HFFc6 (cell line): ENCODE data around the gene LTBP4. TPM values are rescaled to one million over a fixed set of nuclear protein-coding genes. Genes with fewer than 3 reads are reported as not detected.

Experiments used
- DNase-seq: peaks from one replicate; pipeline ENCODE4 v3.0.0-alpha.2; 2018
- H3K27ac Mint-ChIP-seq: 2 replicates; pipeline ENCODE4 v1.8.0; 2020; ENCODE audit warnings: mild to moderate bottlenecking, mixed read lengths
- H3K27me3 Mint-ChIP-seq: 2 replicates; pipeline ENCODE4 v1.8.0; 2021; ENCODE audit warnings: mild to moderate bottlenecking, moderate library complexity, mixed read lengths; ENCODE audit not compliant: insufficient read depth
- H3K36me3 Mint-ChIP-seq: 2 replicates; pipeline ENCODE4 v1.8.0; 2021; ENCODE audit warnings: low read depth, mixed read lengths
- H3K4me1 Mint-ChIP-seq: 2 replicates; pipeline ENCODE4 v1.8.0; 2020; ENCODE audit warnings: low read depth, mixed read lengths
- H3K4me3 Mint-ChIP-seq: 2 replicates; pipeline ENCODE4 v1.8.0; 2020; ENCODE audit warnings: mild to moderate bottlenecking, moderate library complexity, mixed read lengths
- H3K9me3 Mint-ChIP-seq: 2 replicates; pipeline ENCODE4 v1.8.0; 2020; ENCODE audit warnings: mild to moderate bottlenecking, mixed read lengths
- long read RNA-seq: library from polyadenylated mRNA; unstranded; transcript quantifications from one replicate; pipeline ENCODE4 v2.0.0, GENCODE V29; 2019
- total RNA-seq, 6 experiments: library from RNA; stranded (reverse); fragmentation: NEBNext Ultra II Directional; extraction: Animal tissue kit (Norgen Biotek cat#: 25700); gene quantifications; 2 replicates in 1 of 6; 3 replicates in 5 of 6; pipeline ENCODE4 v1.2.3, GENCODE V29; 2021
- TF ChIP-seq, protein P1 (sequence below): fragments of 200-600 bp; sonication (generic); IDR thresholded peaks from 2 replicates; pipeline ENCODE4 v1.5.0; 2021; ENCODE audit warnings: antibody characterized with exemption, mild to moderate bottlenecking

Gene LTBP4, protein sequence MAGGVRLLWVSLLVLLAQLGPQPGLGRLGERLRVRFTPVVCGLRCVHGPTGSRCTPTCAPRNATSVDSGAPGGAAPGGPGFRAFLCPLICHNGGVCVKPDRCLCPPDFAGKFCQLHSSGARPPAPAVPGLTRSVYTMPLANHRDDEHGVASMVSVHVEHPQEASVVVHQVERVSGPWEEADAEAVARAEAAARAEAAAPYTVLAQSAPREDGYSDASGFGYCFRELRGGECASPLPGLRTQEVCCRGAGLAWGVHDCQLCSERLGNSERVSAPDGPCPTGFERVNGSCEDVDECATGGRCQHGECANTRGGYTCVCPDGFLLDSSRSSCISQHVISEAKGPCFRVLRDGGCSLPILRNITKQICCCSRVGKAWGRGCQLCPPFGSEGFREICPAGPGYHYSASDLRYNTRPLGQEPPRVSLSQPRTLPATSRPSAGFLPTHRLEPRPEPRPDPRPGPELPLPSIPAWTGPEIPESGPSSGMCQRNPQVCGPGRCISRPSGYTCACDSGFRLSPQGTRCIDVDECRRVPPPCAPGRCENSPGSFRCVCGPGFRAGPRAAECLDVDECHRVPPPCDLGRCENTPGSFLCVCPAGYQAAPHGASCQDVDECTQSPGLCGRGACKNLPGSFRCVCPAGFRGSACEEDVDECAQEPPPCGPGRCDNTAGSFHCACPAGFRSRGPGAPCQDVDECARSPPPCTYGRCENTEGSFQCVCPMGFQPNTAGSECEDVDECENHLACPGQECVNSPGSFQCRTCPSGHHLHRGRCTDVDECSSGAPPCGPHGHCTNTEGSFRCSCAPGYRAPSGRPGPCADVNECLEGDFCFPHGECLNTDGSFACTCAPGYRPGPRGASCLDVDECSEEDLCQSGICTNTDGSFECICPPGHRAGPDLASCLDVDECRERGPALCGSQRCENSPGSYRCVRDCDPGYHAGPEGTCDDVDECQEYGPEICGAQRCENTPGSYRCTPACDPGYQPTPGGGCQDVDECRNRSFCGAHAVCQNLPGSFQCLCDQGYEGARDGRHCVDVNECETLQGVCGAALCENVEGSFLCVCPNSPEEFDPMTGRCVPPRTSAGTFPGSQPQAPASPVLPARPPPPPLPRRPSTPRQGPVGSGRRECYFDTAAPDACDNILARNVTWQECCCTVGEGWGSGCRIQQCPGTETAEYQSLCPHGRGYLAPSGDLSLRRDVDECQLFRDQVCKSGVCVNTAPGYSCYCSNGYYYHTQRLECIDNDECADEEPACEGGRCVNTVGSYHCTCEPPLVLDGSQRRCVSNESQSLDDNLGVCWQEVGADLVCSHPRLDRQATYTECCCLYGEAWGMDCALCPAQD (N-terminal part only)
- 10 to 100 TPM; 36.6 to 54.9 (median 51.4) TPM for total RNA-seq
- long read RNA-seq, partial matches to known transcripts, result 8 of 23 reads
- long read RNA-seq, other reads (novel, unspliced or antisense), result 13 of 23 reads

DNA sequence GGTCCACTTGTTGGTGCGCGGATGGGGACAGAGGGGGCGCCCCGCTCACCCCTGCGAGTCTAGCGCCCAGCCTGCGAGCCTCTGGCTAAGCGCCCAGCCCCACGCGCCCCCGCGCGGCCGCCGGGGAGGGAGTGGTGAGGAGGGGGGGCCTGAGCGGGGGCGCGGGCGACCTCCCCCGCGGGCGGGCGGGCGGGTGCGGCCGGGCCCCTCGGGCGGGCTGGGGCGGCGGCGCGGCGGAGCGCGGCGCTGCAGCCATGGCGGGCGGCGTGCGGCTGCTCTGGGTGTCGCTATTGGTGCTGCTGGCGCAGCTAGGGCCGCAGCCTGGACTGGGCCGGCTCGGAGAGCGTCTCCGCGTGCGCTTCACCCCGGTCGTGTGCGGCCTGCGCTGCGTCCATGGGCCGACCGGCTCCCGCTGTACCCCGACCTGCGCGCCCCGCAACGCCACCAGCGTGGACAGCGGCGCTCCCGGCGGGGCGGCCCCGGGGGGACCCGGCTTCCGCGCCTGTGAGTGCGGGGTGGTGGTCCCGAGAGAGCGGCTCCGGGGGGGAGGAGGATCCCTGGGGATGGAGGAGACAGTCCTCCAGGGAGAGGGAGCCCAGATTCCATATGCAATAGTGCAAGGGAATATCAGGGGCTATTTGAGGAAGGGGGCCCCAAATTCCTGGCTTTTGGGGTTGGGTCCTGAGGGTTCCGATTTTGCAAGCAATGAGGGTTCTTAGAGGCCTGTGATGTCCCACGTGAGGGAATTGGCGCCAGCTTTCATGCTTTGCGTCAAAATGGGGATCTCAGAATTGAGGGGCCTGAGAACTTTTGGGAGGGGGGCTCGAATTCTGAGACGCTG, at the start of gene LTBP4:
Gene LTBP4 (plus strand): TSS at position 236 of the 841 bp plus-strand sequence. CDS start 19 bp downstream, at position 255.
- no peaks in the 10 kb centered on the region for H3K36me3 Mint-ChIP-seq
- H3K27ac Mint-ChIP-seq, result no peak within 1 kb of the TSS
- peaks cover 18% of the 10 kb centered on the region for H3K27me3 Mint-ChIP-seq
- H3K4me1 Mint-ChIP-seq, result peaks cover 59% of the 10 kb centered on the region
- no peaks in the 10 kb centered on the region for H3K9me3 Mint-ChIP-seq
- H3K4me3 Mint-ChIP-seq, result peak within 1 kb of the TSS; percentile 78
- DNase-seq, result no peak
- TF ChIP-seq, protein P1, sequence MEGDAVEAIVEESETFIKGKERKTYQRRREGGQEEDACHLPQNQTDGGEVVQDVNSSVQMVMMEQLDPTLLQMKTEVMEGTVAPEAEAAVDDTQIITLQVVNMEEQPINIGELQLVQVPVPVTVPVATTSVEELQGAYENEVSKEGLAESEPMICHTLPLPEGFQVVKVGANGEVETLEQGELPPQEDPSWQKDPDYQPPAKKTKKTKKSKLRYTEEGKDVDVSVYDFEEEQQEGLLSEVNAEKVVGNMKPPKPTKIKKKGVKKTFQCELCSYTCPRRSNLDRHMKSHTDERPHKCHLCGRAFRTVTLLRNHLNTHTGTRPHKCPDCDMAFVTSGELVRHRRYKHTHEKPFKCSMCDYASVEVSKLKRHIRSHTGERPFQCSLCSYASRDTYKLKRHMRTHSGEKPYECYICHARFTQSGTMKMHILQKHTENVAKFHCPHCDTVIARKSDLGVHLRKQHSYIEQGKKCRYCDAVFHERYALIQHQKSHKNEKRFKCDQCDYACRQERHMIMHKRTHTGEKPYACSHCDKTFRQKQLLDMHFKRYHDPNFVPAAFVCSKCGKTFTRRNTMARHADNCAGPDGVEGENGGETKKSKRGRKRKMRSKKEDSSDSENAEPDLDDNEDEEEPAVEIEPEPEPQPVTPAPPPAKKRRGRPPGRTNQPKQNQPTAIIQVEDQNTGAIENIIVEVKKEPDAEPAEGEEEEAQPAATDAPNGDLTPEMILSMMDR, result no peak; the same call in 1 of the 2 replicates

DNA sequence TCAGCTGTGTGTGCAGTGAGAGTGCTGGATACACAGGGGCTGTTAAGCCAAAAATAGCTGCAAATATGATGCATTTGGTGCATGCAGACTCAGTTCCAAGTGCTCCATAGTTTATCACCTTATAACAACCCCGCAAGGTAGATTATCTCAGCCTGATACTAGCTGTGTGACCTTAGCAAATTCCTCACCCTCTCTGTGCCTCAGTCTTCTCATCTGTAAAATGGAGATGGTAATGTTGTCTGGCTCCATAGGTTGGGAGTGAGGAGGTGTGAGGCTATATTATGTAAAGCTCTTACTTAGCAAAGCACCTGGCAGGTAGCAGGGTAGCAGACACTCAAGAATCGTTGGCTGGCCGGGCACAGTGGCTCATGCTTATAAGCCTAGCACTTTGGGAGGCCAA, 48.3 kb upstream of the LTBP4 start:
- Mint-ChIP-seq H3K9me3 (no peaks in the 10 kb centered on the region), H3K4me3 (no peak overlapping the region), H3K27me3 (peaks cover 42% of the 10 kb centered on the region), H3K27ac (no peak overlapping the region), H3K4me1 (no peaks in the 10 kb centered on the region), H3K36me3 (no peaks in the 10 kb centered on the region)
- no peak for DNase-seq
- TF ChIP-seq, protein P1, result no peak

DNA sequence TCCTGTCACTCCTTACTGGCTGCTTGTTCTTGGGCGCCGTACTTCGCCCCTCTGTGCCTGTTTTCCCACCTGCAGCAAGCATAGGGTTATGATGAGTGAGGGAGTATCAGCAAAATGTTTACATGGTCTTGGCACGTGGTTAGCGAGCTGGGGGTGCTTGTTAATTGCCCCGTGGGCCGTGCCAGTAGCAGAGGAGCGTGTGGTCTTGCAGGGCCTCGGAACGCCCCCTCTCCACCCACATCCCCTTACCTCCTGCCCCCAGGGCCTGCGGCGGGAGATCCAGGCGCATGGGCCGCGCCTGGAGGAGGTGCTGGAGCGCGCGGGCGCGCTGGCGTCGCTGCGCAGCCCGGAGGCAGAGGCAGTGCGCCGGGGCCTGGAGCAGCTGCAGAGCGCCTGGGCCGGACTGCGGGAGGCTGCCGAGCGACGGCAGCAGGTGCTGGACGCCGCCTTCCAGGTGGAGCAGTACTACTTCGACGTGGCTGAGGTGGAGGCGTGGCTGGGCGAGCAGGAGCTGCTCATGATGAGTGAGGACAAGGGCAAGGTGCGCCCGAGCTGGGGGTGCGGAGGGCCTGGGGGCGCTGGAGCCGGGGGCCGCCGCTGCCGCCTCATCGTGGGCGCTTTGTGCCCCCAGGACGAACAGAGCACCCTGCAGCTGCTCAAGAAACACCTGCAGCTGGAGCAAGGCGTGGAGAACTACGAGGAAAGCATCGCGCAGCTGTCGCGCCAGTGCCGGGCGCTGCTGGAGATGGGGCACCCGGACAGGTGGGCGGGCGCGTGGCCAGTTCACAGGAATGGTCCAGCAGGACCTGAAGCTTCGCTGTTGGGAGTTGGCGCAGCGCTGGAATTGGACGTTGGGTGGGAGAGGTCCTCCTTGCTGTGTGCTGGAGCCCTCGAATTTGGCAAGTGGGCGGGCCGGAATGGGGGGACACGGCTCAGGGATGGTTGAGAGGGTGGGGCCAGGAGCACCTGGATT, 47.0 kb upstream of the LTBP4 start:
- DNase-seq, result no peak
- H3K4me3 Mint-ChIP-seq, result no peak overlapping the region
- H3K36me3 Mint-ChIP-seq, result no peaks in the 10 kb centered on the region
- H3K4me1 Mint-ChIP-seq, result no peaks in the 10 kb centered on the region
- H3K9me3 Mint-ChIP-seq, result no peaks in the 10 kb centered on the region
- H3K27me3 Mint-ChIP-seq, result peaks cover 40% of the 10 kb centered on the region
- TF ChIP-seq, protein P1, result no peak
- H3K27ac Mint-ChIP-seq, result no peak overlapping the region

DNA sequence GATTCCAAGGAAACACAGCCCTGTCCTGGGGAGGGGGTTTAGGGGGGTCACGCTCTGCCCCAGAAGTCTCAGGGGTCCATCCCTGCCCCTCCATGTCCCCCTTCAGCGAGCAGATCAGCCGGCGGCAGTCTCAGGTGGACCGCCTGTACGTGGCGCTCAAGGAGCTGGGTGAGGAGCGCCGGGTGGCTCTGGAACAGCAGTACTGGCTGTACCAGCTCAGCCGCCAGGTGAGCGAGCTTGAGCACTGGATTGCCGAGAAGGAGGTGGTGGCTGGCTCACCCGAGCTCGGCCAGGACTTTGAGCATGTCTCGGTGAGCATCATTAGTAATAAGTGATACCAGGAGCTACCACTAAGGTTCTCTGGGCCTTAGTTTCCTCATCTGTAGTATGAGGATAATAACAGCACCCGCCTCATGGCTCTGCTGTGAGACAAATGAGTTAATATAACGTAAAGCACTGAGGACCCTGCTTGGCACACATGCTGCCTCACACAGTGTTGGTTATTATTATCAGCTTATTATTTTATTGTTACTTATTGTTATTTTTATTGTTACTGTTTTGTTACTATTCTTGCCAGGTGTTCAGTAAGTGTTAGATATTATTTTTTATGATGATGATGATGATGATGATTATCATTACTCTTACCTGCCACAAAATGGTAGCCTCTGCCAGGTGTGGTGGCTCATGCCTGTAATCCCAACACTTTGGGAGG, 45.0 kb upstream of the LTBP4 start:
- Mint-ChIP-seq H3K4me1 (no peaks in the 10 kb centered on the region), H3K27ac (no peak overlapping the region), H3K27me3 (peaks cover 50% of the 10 kb centered on the region), H3K36me3 (no peaks in the 10 kb centered on the region), H3K4me3 (no peak overlapping the region), H3K9me3 (no peaks in the 10 kb centered on the region)
- TF ChIP-seq, protein P1, result no peak
- DNase-seq, result no peak
